Activated naive CD4-positive, alpha-beta T cell treated with anti-CD3 and anti-CD28 coated beads for 36 hours (primary cell): ENCODE measurements around the gene PLS3. TPM values are rescaled to one million over a fixed set of nuclear protein-coding genes. Genes with fewer than 3 reads are reported as not detected.
A peak's percentile ranks its signal among the peaks of the same experiment; 100 is the strongest.

Experiments used
- CTCF ChIA-PET: fragments of 350-600 bp; sonication (Branson Sonifier 250); formaldehyde crosslinking; loops from one replicate; lab custom pipeline; 2021; ENCODE audit warnings: antibody characterized with exemption; lab: Charles Lee
- DNase-seq: peaks from one replicate; pipeline ENCODE4 v3.0.0-alpha.2; 2020
- H3K27ac Mint-ChIP-seq: one replicate; pipeline ENCODE4 v1.8.0; 2021; ENCODE audit warnings: mild to moderate bottlenecking, mixed read lengths
- H3K27me3 Mint-ChIP-seq: one replicate; pipeline ENCODE4 v1.8.0; 2021; ENCODE audit warnings: low read depth, mixed read lengths
- H3K36me3 Mint-ChIP-seq: one replicate; pipeline ENCODE4 v1.8.0; 2021; ENCODE audit warnings: low read depth, mixed read lengths
- H3K4me1 Mint-ChIP-seq: one replicate; pipeline ENCODE4 v1.8.0; 2021; ENCODE audit warnings: low read depth, mixed read lengths
- H3K4me3 Mint-ChIP-seq: one replicate; pipeline ENCODE4 v1.8.0; 2021; ENCODE audit warnings: mild to moderate bottlenecking, moderate library complexity, mixed read lengths
- H3K9me3 Mint-ChIP-seq: one replicate; pipeline ENCODE4 v1.8.0; 2021; ENCODE audit warnings: mixed read lengths
- intact Hi-C: fragments of 100-400 bp; cut with micrococcal nuclease; formaldehyde crosslinking; loops from one replicate; pipeline ENCODE4 v1.15.1; 2023
- total RNA-seq, 2 experiments: library from RNA; stranded (reverse); gene quantifications; one replicate each; pipeline ENCODE4 v1.2.3, GENCODE V29; 2021

PLS3 gene
- total RNA-seq, 2 experiments from 2014 or later: 0.81 to 1.3 TPM

- Mint-ChIP-seq H3K4me1 (no peaks in the 10 kb centered on the region), H3K27ac (no peak overlapping the region), H3K36me3 (no peaks in the 10 kb centered on the region), H3K4me3 (no peak overlapping the region), H3K27me3 (no peaks in the 10 kb centered on the region), H3K9me3 (no peaks in the 10 kb centered on the region)
- DNase-seq: no peak
- CTCF ChIA-PET: no interaction called here
- intact Hi-C loops: no loop called here
These were observed 118.5 kb downstream of the PLS3 start for GRCh38 chrX:115679460-115679859.

GRCh38 chrX:115687595-115687994, 126.6 kb downstream of the PLS3 start:
- Mint-ChIP-seq H3K27me3 (no peaks in the 10 kb centered on the region), H3K36me3 (no peaks in the 10 kb centered on the region), H3K4me1 (no peaks in the 10 kb centered on the region), H3K4me3 (no peak overlapping the region), H3K9me3 (no peaks in the 10 kb centered on the region), H3K27ac (no peak overlapping the region)
- no peak for DNase-seq
- intact Hi-C loops: no loop called here
- CTCF ChIA-PET: no interaction called here

- intact Hi-C loops: loop anchor here (1.0 kb wide), 2 partner anchors 39 to 360 kb away; no protein-coding TSS in a partner anchor
- no peak overlapping the region for H3K27ac Mint-ChIP-seq
- H3K27me3 Mint-ChIP-seq: no peaks in the 10 kb centered on the region
These were observed 129.0 kb downstream of the PLS3 start for GRCh38 chrX:115689931-115690330.

GRCh38 chrX:115690511-115691216, 129.7 kb downstream of the PLS3 start:
- H3K4me3 Mint-ChIP-seq: no peak overlapping the region
- no peaks in the 10 kb centered on the region for H3K4me1 Mint-ChIP-seq
- H3K27ac Mint-ChIP-seq: no peak overlapping the region
- CTCF ChIA-PET: interaction anchor here (0.6 to 1.8 kb wide), 6 partner anchors 35 to 361 kb away, joined by 3 to 12 read pairs (median 6); no protein-coding TSS in a partner anchor
- H3K9me3 Mint-ChIP-seq: no peaks in the 10 kb centered on the region
- H3K27me3 Mint-ChIP-seq: no peaks in the 10 kb centered on the region
- DNase-seq: peak; percentile 53
- H3K36me3 Mint-ChIP-seq: no peaks in the 10 kb centered on the region
- intact Hi-C loops: loop anchor here (1.0 kb wide), 2 partner anchors 39 to 360 kb away; no protein-coding TSS in a partner anchor

More at GRCh38 chrX:115689931-115690330, 129.0 kb downstream of the PLS3 start:
- Mint-ChIP-seq H3K4me1 (no peaks in the 10 kb centered on the region), H3K4me3 (no peak overlapping the region), H3K36me3 (no peaks in the 10 kb centered on the region), H3K9me3 (no peaks in the 10 kb centered on the region)
- DNase-seq: no peak
- CTCF ChIA-PET: interaction anchor here (1.3 kb wide), 1 partner anchor 38 kb away, joined by 4 read pairs; no protein-coding TSS in a partner anchor

GRCh38 chrX:115693476-115693875, 132.5 kb downstream of the PLS3 start:
- CTCF ChIA-PET: no interaction called here
- H3K27me3 Mint-ChIP-seq: no peaks in the 10 kb centered on the region
- H3K36me3 Mint-ChIP-seq: no peaks in the 10 kb centered on the region
- no peak for DNase-seq
- H3K4me3 Mint-ChIP-seq: no peak overlapping the region
- H3K27ac Mint-ChIP-seq: no peak overlapping the region
- no peaks in the 10 kb centered on the region for H3K9me3 Mint-ChIP-seq
- intact Hi-C loops: no loop called here
- no peaks in the 10 kb centered on the region for H3K4me1 Mint-ChIP-seq

GRCh38 chrX:115694028-115694427, 133.1 kb downstream of the PLS3 start:
- no peaks in the 10 kb centered on the region for H3K9me3 Mint-ChIP-seq
- no peak overlapping the region for H3K27ac Mint-ChIP-seq
- intact Hi-C loops: no loop called here
- CTCF ChIA-PET: no interaction called here
- H3K4me1 Mint-ChIP-seq: no peaks in the 10 kb centered on the region
- no peaks in the 10 kb centered on the region for H3K36me3 Mint-ChIP-seq
- H3K4me3 Mint-ChIP-seq: no peak overlapping the region
- no peaks in the 10 kb centered on the region for H3K27me3 Mint-ChIP-seq
- DNase-seq: no peak

- no peaks in the 10 kb centered on the region for H3K9me3 Mint-ChIP-seq
- no peak overlapping the region for H3K4me3 Mint-ChIP-seq
- no peak overlapping the region for H3K27ac Mint-ChIP-seq
- H3K36me3 Mint-ChIP-seq: no peaks in the 10 kb centered on the region
- no peaks in the 10 kb centered on the region for H3K4me1 Mint-ChIP-seq
- CTCF ChIA-PET: no interaction called here
- H3K27me3 Mint-ChIP-seq: no peaks in the 10 kb centered on the region
- intact Hi-C loops: no loop called here
- DNase-seq: no peak
These were observed 135.1 kb downstream of the PLS3 start for GRCh38 chrX:115696039-115696438.

- H3K36me3 Mint-ChIP-seq: no peaks in the 10 kb centered on the region
- H3K4me1 Mint-ChIP-seq: no peaks in the 10 kb centered on the region
- no peaks in the 10 kb centered on the region for H3K9me3 Mint-ChIP-seq
- no peak overlapping the region for H3K4me3 Mint-ChIP-seq
- H3K27me3 Mint-ChIP-seq: no peaks in the 10 kb centered on the region
- DNase-seq: no peak
- intact Hi-C loops: no loop called here
- CTCF ChIA-PET: no interaction called here
- H3K27ac Mint-ChIP-seq: no peak overlapping the region
These were observed 136.0 kb downstream of the PLS3 start for GRCh38 chrX:115696939-115697338.

GRCh38 chrX:115697806-115698205, 136.8 kb downstream of the PLS3 start:
- Mint-ChIP-seq H3K27me3 (no peaks in the 10 kb centered on the region), H3K4me3 (no peak overlapping the region), H3K36me3 (no peaks in the 10 kb centered on the region), H3K27ac (no peak overlapping the region), H3K9me3 (no peaks in the 10 kb centered on the region), H3K4me1 (no peaks in the 10 kb centered on the region)
- CTCF ChIA-PET: interaction anchor here (0.6 kb wide), 1 partner anchor 46 kb away, joined by 3 read pairs; no protein-coding TSS in a partner anchor
- DNase-seq: no peak
- intact Hi-C loops: no loop called here
